Aorta (tissue), 5 donors: ENCODE results near the gene SORBS1. TPM values are rescaled to one million over a fixed set of nuclear protein-coding genes. Genes with fewer than 3 reads are reported as not detected.

Experiments
- ATAC-seq: fragments of 200-7000 bp; cut with Tn5 transposase; one replicate; pipeline ENCODE4 v1.9.1; 2022; ENCODE audit warnings: moderate library complexity; ENCODE audit not compliant: low FRiP score
- DNase-seq, 2 donors: peaks; one replicate each; pipeline ENCODE4 v3.0.0-alpha.2; 2020
- H3K27ac ChIP-seq, 2 donors: one replicate each; pipeline ENCODE4 v1.5.1; 2013; ENCODE audit warnings: low read length in 2 of 2, mild to moderate bottlenecking in 2 of 2, moderate library complexity in 2 of 2, control low read depth in 1 of 2, inconsistent platforms in 1 of 2, low read depth in 1 of 2
- H3K27me3 ChIP-seq, 2 donors: one replicate each; pipeline ENCODE4 v1.6.1; 2013; ENCODE audit warnings: control low read depth in 1 of 2, low read length in 1 of 2, mild to moderate bottlenecking in 1 of 2, moderate library complexity in 1 of 2; ENCODE audit not compliant: insufficient read depth in 2 of 2, control insufficient read depth in 1 of 2
- H3K36me3 ChIP-seq, 2 donors: one replicate each; pipeline ENCODE4 v1.6.1; 2013; ENCODE audit warnings: control low read depth in 1 of 2, low read length in 1 of 2, mild to moderate bottlenecking in 1 of 2; ENCODE audit not compliant: insufficient read depth in 2 of 2, control insufficient read depth in 1 of 2
- H3K4me1 ChIP-seq, 2 donors: one replicate each; pipeline ENCODE4 v1.6.1; 2013; ENCODE audit warnings: low read length in 2 of 2, control low read depth in 1 of 2, mild to moderate bottlenecking in 1 of 2, moderate library complexity in 1 of 2; ENCODE audit not compliant: insufficient read depth in 2 of 2, control insufficient read depth in 1 of 2
- H3K4me3 ChIP-seq, 2 donors: one replicate each; pipeline ENCODE4 v1.5.1; 2013; ENCODE audit warnings: low read length in 2 of 2, control low read depth in 1 of 2, mild to moderate bottlenecking in 1 of 2
- H3K9me3 ChIP-seq: one replicate; pipeline ENCODE4 v1.6.1; 2013; ENCODE audit warnings: mild to moderate bottlenecking, low read length; ENCODE audit not compliant: control insufficient read depth
- WGBS, 2 donors: extraction: QIAGEN DNeasy Blood & Tissue Kit; methylation state at CpG; one replicate each; pipeline ENCODE4 v1.1.7; 2013; 5-methylcytosine and 5-hydroxymethylcytosine counted together
- intact Hi-C, 2 donors: fragments of 100-400 bp; cut with DNase I; formaldehyde crosslinking; loops; one replicate each; pipeline versions ENCODE4 v1.14.2 to v1.15.0; 2022
- polyA plus RNA-seq, 2 donors: library from polyadenylated mRNA; stranded (reverse); fragments of 200-250 nt; gene quantifications; one replicate each; pipeline ENCODE4 v1.2.3, GENCODE V29; 2013
- total RNA-seq, 2 donors: library from RNA; stranded (reverse); fragmentation: NEBNext Ultra II Directional; extraction: Animal tissue kit (Norgen Biotek cat#: 25700); gene quantifications; one replicate each; pipeline ENCODE4 v1.2.1, GENCODE V29; 2021
- donor health status: healthy with polysubstance abuse.
- donor health status: Bipolar disorder and iron deficiency.
- donor health status: DM: no; HTN: no; CAD: no.
- donor health status: DM: no; HTN: no; CAD: no.
- donor health status: DM: yes; HTN: yes; CAD: no.

The SORBS1 gene
- total and polyA plus RNA-seq, 4 donors: 371 to 1,478 (median 482) TPM

GRCh38 chr10:95281206-95281605 lies 280.0 kb downstream of the SORBS1 start:
- peak overlapping the region in 1 of 2 donors; percentile 36 for H3K27ac ChIP-seq
- no peak for ATAC-seq

GRCh38 chr10:95280637-95281036 lies 280.5 kb downstream of the SORBS1 start:
- Histone ChIP-seq H3K4me1 (peaks cover 6 to 9% of the 10 kb centered on the region in 2 donors), H3K27ac (peak overlapping the region; percentile 70 to 71), H3K36me3 (no peaks in the 10 kb centered on the region), H3K9me3 (no peaks in the 10 kb centered on the region), H3K4me3 (no peak overlapping the region), H3K27me3 (no peaks in the 10 kb centered on the region)
- ATAC-seq: no peak
- DNase-seq: no peak
- whole genome bisulfite sequencing, 2 donors: 10 to 15% methylated on average over 2 of the region's 2 CpGs
- intact Hi-C loops: no loop called here

More at GRCh38 chr10:95281206-95281605, 280.0 kb downstream of the SORBS1 start:
- Histone ChIP-seq H3K36me3 (no peaks in the 10 kb centered on the region), H3K4me3 (no peak overlapping the region), H3K9me3 (no peaks in the 10 kb centered on the region), H3K27me3 (no peaks in the 10 kb centered on the region), H3K4me1 (peaks cover 6 to 9% of the 10 kb centered on the region in 2 donors)
- DNase-seq: no peak
- 93 to 96% methylated on average over 2 of the region's 2 CpGs for WGBS, 2 donors
- intact Hi-C loops: no loop called here

GRCh38 chr10:95279042-95279820 lies 281.9 kb downstream of the SORBS1 start:
- peaks cover 6 to 9% of the 10 kb centered on the region in 2 donors for H3K4me1 ChIP-seq
- intact Hi-C loops: no loop called here
- peak overlapping the region in 1 of 2 donors; percentile 68 for H3K27ac ChIP-seq
- H3K27me3 ChIP-seq: no peaks in the 10 kb centered on the region
- DNase-seq (no peak), ATAC-seq (peak; percentile 45)
- H3K9me3 ChIP-seq: no peaks in the 10 kb centered on the region
- H3K36me3 ChIP-seq: no peaks in the 10 kb centered on the region
- 21 to 22% methylated on average over 4 of the region's 4 CpGs for WGBS, 2 donors
- H3K4me3 ChIP-seq: no peak overlapping the region

GRCh38 chr10:95278061-95278988 lies 282.8 kb downstream of the SORBS1 start:
- ATAC-seq: no peak
- Histone ChIP-seq H3K4me1 (peaks cover 6 to 9% of the 10 kb centered on the region in 2 donors), H3K27me3 (no peaks in the 10 kb centered on the region), H3K4me3 (no peak overlapping the region), H3K9me3 (no peaks in the 10 kb centered on the region), H3K36me3 (no peaks in the 10 kb centered on the region), H3K27ac (peak overlapping the region in 1 of 2 donors; percentile 90)
- WGBS, 2 donors: 70 to 72% methylated on average over 6 of the region's 6 CpGs
- intact Hi-C loops: no loop called here
- DNase-seq: no peak

- Histone ChIP-seq H3K4me3 (no peak overlapping the region), H3K27me3 (no peaks in the 10 kb centered on the region), H3K27ac (peak overlapping the region in 1 of 2 donors; percentile 70), H3K9me3 (no peaks in the 10 kb centered on the region), H3K36me3 (no peaks in the 10 kb centered on the region), H3K4me1 (peaks cover 6 to 9% of the 10 kb centered on the region in 2 donors)
- intact Hi-C loops: no loop called here
- no peak for DNase-seq
- no peak for ATAC-seq
- WGBS, 2 donors: 24 to 30% methylated on average over 3 of the region's 3 CpGs
Observed at GRCh38 chr10:95277614-95278013, 283.6 kb downstream of the SORBS1 start.

- WGBS, 2 donors: 3 to 9% methylated on average over 1 of the region's 1 CpG
- no peak overlapping the region for H3K4me3 ChIP-seq
- peaks cover 6 to 9% of the 10 kb centered on the region in 2 donors for H3K4me1 ChIP-seq
- ATAC-seq (no peak), DNase-seq (no peak)
- peak overlapping the region in 1 of 2 donors; percentile 52 for H3K27ac ChIP-seq
- no peaks in the 10 kb centered on the region for H3K36me3 ChIP-seq
- intact Hi-C loops: no loop called here
- no peaks in the 10 kb centered on the region for H3K9me3 ChIP-seq
- H3K27me3 ChIP-seq: no peaks in the 10 kb centered on the region
Observed at GRCh38 chr10:95277201-95277570, 284.0 kb downstream of the SORBS1 start.

- intact Hi-C loops: no loop called here
- no peaks in the 10 kb centered on the region for H3K36me3 ChIP-seq
- ATAC-seq (peak; percentile 11), DNase-seq (no peak)
- H3K4me1 ChIP-seq: peaks cover 6 to 9% of the 10 kb centered on the region in 2 donors
- no peak overlapping the region for H3K4me3 ChIP-seq
- peak overlapping the region; percentile 85 for H3K27ac ChIP-seq
- no peaks in the 10 kb centered on the region for H3K27me3 ChIP-seq
- WGBS, 2 donors: 66 to 77% methylated on average over 8 of the region's 8 CpGs
- no peaks in the 10 kb centered on the region for H3K9me3 ChIP-seq
Observed at GRCh38 chr10:95276367-95277200, 284.6 kb downstream of the SORBS1 start.

GRCh38 chr10:95275726-95276366 lies 285.3 kb downstream of the SORBS1 start:
- intact Hi-C loops: no loop called here
- H3K27ac ChIP-seq: peak overlapping the region; percentile 85
- H3K27me3 ChIP-seq: no peaks in the 10 kb centered on the region
- no peaks in the 10 kb centered on the region for H3K9me3 ChIP-seq
- DNase-seq (no peak), ATAC-seq (peak; percentile 31)
- 9 to 14% methylated on average over 1 of the region's 1 CpG for WGBS, 2 donors
- H3K36me3 ChIP-seq: no peaks in the 10 kb centered on the region
- H3K4me1 ChIP-seq: peaks cover 6 to 10% of the 10 kb centered on the region in 2 donors
- no peak overlapping the region for H3K4me3 ChIP-seq
